WERI-Rb-1 (cell line): ENCODE measurements around the gene TMEM50A.
"Not testable (repeated sequence)": the region's sequence is repeated elsewhere in the genome, so short reads cannot be mapped to it uniquely, and the experiment has no call there.

ENCODE experiments used
- DNase-seq: peaks from one replicate; pipeline ENCODE4 v3.0.0-alpha.2; 2020
- H3K27ac ChIP-seq: fragments of 250-450 bp; sonication (Bioruptor Pico); 2 replicates; pipeline ENCODE4 v1.5.1; 2020; ENCODE audit warnings: mild to moderate bottlenecking, moderate library complexity
- H3K27me3 ChIP-seq: fragments of 250-450 bp; sonication (Bioruptor Pico); 2 replicates; pipeline ENCODE4 v1.5.1; 2021; ENCODE audit warnings: mild to moderate bottlenecking, low read depth, moderate library complexity; ENCODE audit not compliant: insufficient read depth, severe bottlenecking
- H3K36me3 ChIP-seq: fragments of 250-450 bp; sonication (Bioruptor Pico); 2 replicates; pipeline ENCODE4 v1.5.1; 2020; ENCODE audit warnings: mild to moderate bottlenecking, moderate library complexity
- H3K4me3 ChIP-seq: 2 replicates; pipeline ENCODE4 v1.5.1; 2011; ENCODE audit warnings: low read depth, mild to moderate bottlenecking, control low read depth, low read length
- H3K9me3 ChIP-seq: fragments of 250-450 bp; sonication (Bioruptor Pico); 2 replicates; pipeline ENCODE4 v1.5.1; 2021; ENCODE audit warnings: mild to moderate bottlenecking, moderate library complexity; ENCODE audit not compliant: severe bottlenecking
- TF ChIP-seq, protein P1 (sequence below): IDR thresholded peaks from 2 replicates; pipeline ENCODE4 v1.5.1; 2011; ENCODE audit warnings: low read depth, mild to moderate bottlenecking, control low read depth, inconsistent platforms, low read length

The TMEM50A gene

DNA sequence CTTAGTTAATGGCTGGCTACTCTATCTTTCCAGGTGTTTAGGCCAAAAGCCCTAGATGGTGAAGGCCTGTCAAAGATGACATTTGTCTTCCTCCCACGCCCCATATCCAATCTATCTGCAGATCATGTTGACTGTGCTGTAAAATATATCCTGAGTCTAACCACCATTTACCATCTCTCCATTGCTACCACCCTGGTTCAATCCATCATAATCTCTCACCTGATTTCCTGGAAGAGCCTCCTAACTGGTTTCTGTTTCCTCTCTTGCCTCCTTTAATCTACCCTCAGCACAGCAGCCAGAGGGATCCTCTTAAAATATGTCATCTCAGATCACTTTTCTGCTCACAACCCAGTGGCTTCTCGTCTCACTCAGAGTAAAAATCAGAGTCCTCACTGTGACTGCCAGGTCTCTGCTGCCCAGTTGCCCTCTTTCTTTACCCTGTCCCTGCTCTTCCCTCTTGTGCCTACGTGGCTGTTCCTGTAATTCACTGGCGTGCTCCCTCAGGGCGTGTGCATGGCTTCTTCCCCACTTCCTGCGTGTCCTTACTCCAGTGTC lies 17.8 kb downstream of the TMEM50A start:
- no peak overlapping the region for H3K27ac ChIP-seq
- TF ChIP-seq, protein P1, sequence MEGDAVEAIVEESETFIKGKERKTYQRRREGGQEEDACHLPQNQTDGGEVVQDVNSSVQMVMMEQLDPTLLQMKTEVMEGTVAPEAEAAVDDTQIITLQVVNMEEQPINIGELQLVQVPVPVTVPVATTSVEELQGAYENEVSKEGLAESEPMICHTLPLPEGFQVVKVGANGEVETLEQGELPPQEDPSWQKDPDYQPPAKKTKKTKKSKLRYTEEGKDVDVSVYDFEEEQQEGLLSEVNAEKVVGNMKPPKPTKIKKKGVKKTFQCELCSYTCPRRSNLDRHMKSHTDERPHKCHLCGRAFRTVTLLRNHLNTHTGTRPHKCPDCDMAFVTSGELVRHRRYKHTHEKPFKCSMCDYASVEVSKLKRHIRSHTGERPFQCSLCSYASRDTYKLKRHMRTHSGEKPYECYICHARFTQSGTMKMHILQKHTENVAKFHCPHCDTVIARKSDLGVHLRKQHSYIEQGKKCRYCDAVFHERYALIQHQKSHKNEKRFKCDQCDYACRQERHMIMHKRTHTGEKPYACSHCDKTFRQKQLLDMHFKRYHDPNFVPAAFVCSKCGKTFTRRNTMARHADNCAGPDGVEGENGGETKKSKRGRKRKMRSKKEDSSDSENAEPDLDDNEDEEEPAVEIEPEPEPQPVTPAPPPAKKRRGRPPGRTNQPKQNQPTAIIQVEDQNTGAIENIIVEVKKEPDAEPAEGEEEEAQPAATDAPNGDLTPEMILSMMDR: no peak
- no peaks in the 10 kb centered on the region for H3K27me3 ChIP-seq
- no peak for DNase-seq
- H3K9me3 ChIP-seq: no peaks in the 10 kb centered on the region
- peaks cover 69% of the 10 kb centered on the region for H3K36me3 ChIP-seq
- H3K4me3 ChIP-seq: no peak overlapping the region

DNA sequence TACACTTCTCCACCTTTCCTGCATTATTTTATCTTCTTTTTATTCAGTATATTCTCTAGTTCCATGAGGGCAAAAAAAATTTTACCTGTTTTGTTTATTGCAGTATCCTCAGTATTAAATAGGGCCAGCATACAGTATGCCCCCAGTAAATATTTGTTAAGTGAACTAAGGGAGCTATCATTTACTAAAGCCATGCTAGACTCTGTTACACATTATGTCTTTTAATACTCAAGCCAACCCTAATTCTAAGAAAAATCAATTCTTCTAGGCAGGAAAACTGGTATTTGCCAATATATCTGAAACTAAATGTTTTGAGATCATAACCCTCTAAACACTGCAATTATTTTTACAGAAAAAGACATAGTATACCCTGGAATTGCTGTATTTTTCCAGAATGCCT lies 18.3 kb downstream of the TMEM50A start:
- Histone ChIP-seq H3K4me3 (no peak overlapping the region), H3K9me3 (no peaks in the 10 kb centered on the region), H3K27ac (no peak overlapping the region), H3K36me3 (peaks cover 73% of the 10 kb centered on the region), H3K27me3 (no peaks in the 10 kb centered on the region)
- DNase-seq: no peak
- TF ChIP-seq, protein P1: no peak

DNA sequence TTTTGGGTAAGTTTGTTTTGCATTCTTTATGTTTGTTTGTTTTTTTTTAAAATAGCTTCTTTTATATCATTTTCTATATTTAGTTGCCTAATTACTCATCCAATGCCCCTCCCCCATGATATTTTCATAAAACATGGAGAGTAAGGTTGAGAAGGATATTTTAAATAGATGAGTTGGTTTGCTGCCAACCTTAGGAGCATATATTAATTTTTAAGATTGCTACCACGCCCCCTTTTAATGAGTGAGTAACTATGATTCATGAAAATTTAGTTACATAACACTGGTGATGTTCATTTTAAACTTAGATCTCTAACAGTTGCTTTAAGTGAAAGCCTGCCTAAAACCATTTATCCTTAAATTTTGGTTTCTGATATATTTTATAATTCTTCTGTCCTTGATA lies 18.7 kb downstream of the TMEM50A start:
- DNase-seq: no peak
- Histone ChIP-seq H3K4me3 (no peak overlapping the region), H3K9me3 (no peaks in the 10 kb centered on the region), H3K27ac (no peak overlapping the region), H3K36me3 (peaks cover 71% of the 10 kb centered on the region), H3K27me3 (no peaks in the 10 kb centered on the region)
- TF ChIP-seq, protein P1: no peak

DNA sequence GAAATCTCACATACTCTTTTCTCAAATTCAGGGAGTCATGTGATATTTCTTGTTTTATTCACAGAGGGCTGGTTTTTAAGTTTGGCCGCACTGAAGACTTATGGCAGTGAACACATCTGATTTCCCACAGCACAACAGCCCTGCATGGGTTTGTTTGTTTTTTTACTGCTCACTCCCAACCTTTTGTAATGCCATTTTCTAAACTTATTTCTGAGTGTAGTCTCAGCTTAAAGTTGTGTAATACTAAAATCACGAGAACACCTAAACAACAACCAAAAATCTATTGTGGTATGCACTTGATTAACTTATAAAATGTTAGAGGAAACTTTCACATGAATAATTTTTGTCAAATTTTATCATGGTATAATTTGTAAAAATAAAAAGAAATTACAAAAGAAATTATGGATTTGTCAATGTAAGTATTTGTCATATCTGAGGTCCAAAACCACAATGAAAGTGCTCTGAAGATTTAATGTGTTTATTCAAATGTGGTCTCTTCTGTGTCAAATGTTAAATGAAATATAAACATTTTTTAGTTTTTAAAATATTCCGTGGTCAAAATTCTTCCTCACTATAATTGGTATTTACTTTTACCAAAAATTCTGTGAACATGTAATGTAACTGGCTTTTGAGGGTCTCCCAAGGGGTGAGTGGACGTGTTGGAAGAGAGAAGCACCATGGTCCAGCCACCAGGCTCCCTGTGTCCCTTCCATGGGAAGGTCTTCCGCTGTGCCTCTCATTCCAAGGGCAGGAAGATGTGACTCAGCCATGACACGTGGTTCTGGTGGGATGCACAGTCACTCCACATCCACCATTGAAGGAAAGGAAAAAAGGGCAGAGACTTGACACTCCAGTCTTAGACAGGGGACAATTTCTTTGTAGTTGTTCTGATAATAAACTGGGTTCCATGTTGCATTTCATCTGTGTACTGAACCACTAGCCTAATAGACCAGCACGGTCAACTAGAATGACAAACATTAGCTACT lies 22.8 kb downstream of the TMEM50A start:
- TF ChIP-seq, protein P1: no peak
- no peak overlapping the region for H3K4me3 ChIP-seq
- H3K27ac ChIP-seq: no peak overlapping the region
- DNase-seq: no peak
- no peaks in the 10 kb centered on the region for H3K9me3 ChIP-seq
- peaks cover 43% of the 10 kb centered on the region for H3K36me3 ChIP-seq
- H3K27me3 ChIP-seq: no peaks in the 10 kb centered on the region

DNA sequence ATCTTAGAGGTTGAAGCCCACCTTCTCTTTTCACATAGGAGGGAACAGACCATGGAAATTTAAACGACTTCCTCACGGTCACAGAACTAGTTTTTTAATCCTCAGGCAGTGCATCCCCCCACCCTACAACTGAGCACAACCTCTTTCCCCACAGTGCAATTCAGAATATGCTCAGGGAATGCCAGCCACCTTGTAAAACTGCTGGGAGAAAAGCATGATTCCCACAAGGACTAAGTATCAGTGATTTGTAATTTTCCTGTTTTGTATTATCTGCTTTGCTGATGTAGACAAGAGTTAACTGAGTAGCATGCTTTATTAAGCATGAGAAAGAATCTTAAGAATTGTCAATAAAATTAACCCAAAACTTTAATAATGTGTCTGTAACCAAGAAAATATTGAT lies 23.8 kb downstream of the TMEM50A start:
- Histone ChIP-seq H3K4me3 (no peak overlapping the region), H3K9me3 (no peaks in the 10 kb centered on the region), H3K27ac (no peak overlapping the region), H3K27me3 (no peaks in the 10 kb centered on the region), H3K36me3 (peaks cover 33% of the 10 kb centered on the region)
- no peak for DNase-seq
- TF ChIP-seq, protein P1: no peak

DNA sequence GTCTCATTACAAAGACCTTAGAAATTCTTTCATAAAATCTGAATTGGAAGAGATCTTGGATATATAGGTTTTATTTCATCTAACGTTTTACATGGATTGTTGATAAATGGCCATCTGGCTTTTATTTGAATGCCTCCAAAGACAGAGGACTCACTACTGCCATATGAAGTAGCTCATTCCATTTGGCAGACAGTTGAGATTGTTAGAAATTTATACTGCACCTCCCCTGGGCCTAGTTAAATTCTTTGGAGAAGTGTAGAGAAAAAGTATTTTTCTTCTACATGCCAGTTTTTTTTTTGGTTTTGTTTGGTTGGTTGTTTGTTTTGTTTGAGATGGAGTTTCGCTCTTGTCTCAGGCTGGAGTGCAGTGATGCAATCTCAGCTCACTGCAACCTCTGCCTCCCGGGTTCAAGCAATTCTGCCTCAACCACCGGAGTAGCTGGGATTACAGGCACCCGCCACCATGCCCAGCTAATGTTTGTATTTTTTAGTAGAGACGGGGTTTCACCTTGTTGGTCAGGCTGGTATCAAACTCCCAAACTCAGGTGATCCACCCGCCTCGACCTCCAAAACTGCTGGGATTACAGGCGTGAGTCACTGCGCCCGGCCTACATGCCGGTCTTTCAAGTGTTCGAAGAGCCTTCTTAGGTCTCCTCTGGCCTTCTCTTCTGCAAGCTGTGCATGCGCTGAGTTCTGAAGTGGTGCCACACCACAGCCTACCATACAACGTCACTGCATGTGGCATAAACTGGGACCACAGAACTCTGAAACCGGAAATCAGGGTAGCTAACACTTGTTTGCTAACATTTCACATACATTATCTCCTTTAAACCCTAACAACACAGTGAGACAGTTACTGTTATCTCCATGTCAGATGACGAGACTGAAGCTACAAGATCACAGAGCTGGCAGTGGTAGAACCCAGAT lies 24.8 kb downstream of the TMEM50A start:
- H3K4me3 ChIP-seq, H3K27me3 ChIP-seq, DNase-seq, H3K27ac ChIP-seq, H3K9me3 ChIP-seq: not testable (repeated sequence)
- H3K36me3 ChIP-seq: peaks cover 25% of the 10 kb centered on the region
